Measurements from ENCODE around the gene SUDS3. TPM values are rescaled to one million over a fixed set of nuclear protein-coding genes. Genes with fewer than 3 reads are reported as not detected.
"Not testable (repeated sequence)": the region's sequence is repeated elsewhere in the genome, so short reads cannot be mapped to it uniquely, and the experiment has no call there.

Gene SUDS3
- total RNA-seq, 1 experiment from 2014 or later, result 42.4 TPM

- no peak for DNase-seq (ENCODE audit: low read depth, low spot score)
- in situ Hi-C loops (cut with HindIII; ENCODE audit: low pct_unique_long_range_greater_than_20kb, low sequenced_read_pairs), result no loop called here
Measured at GRCh38 chr12:118353721-118354120, 22.6 kb upstream of the SUDS3 start.

GRCh38 chr12:118354503-118354902 is 21.9 kb upstream of the SUDS3 start:
- in situ Hi-C loops (cut with HindIII; ENCODE audit: low pct_unique_long_range_greater_than_20kb, low sequenced_read_pairs); DNase-seq (ENCODE audit: low read depth, low spot score): not testable (repeated sequence)

- no peak for DNase-seq (ENCODE audit: low read depth, low spot score)
Measured at GRCh38 chr12:118354903-118355302, 21.5 kb upstream of the SUDS3 start.

GRCh38 chr12:118355843-118356242 is 20.5 kb upstream of the SUDS3 start:
- in situ Hi-C loops (cut with HindIII; ENCODE audit: low pct_unique_long_range_greater_than_20kb, low sequenced_read_pairs), result no loop called here

More at GRCh38 chr12:118354903-118355302, 21.5 kb upstream of the SUDS3 start:
- in situ Hi-C loops (cut with HindIII; ENCODE audit: low pct_unique_long_range_greater_than_20kb, low sequenced_read_pairs), result no loop called here

GRCh38 chr12:118356809-118357256 is 19.5 kb upstream of the SUDS3 start:
- DNase-seq (ENCODE audit: low read depth, low spot score), result peak; percentile 90
- in situ Hi-C loops (cut with HindIII; ENCODE audit: low pct_unique_long_range_greater_than_20kb, low sequenced_read_pairs), result no loop called here

More at GRCh38 chr12:118355843-118356242, 20.5 kb upstream of the SUDS3 start:
- no peak for DNase-seq (ENCODE audit: low read depth, low spot score)

GRCh38 chr12:118357257-118358007 is 18.9 kb upstream of the SUDS3 start:
- in situ Hi-C loops (cut with HindIII; ENCODE audit: low pct_unique_long_range_greater_than_20kb, low sequenced_read_pairs), result no loop called here
- peak; percentile 92 for DNase-seq (ENCODE audit: low read depth, low spot score)

- no peak for DNase-seq (ENCODE audit: low read depth, low spot score)
- in situ Hi-C loops (cut with HindIII; ENCODE audit: low pct_unique_long_range_greater_than_20kb, low sequenced_read_pairs), result no loop called here
Measured at GRCh38 chr12:118358008-118358359, 18.4 kb upstream of the SUDS3 start.

- no peak for DNase-seq (ENCODE audit: low read depth, low spot score)
- in situ Hi-C loops (cut with HindIII; ENCODE audit: low pct_unique_long_range_greater_than_20kb, low sequenced_read_pairs), result no loop called here
Measured at GRCh38 chr12:118358612-118359540, 17.5 kb upstream of the SUDS3 start.

- in situ Hi-C loops (cut with HindIII; ENCODE audit: low pct_unique_long_range_greater_than_20kb, low sequenced_read_pairs), result no loop called here
- no peak for DNase-seq (ENCODE audit: low read depth, low spot score)
Measured at GRCh38 chr12:118359541-118359915, 16.8 kb upstream of the SUDS3 start.

GRCh38 chr12:118361092-118361404 is 15.3 kb upstream of the SUDS3 start:
- DNase-seq (ENCODE audit: low read depth, low spot score), result no peak
- in situ Hi-C loops (cut with HindIII; ENCODE audit: low pct_unique_long_range_greater_than_20kb, low sequenced_read_pairs), result no loop called here

GRCh38 chr12:118361889-118362288 is 14.5 kb upstream of the SUDS3 start:
- DNase-seq (ENCODE audit: low read depth, low spot score), result no peak
- in situ Hi-C loops (cut with HindIII; ENCODE audit: low pct_unique_long_range_greater_than_20kb, low sequenced_read_pairs), result no loop called here

GRCh38 chr12:118368821-118369220 is 7.5 kb upstream of the SUDS3 start:
- in situ Hi-C loops (cut with HindIII; ENCODE audit: low pct_unique_long_range_greater_than_20kb, low sequenced_read_pairs), result no loop called here
- DNase-seq (ENCODE audit: low read depth, low spot score), result no peak

- in situ Hi-C loops (cut with HindIII; ENCODE audit: low pct_unique_long_range_greater_than_20kb, low sequenced_read_pairs), result loop anchor here (10.0 kb wide), 1 partner anchor 186 kb away; no protein-coding TSS in a partner anchor
Measured at GRCh38 chr12:118370601-118371000, 5.8 kb upstream of the SUDS3 start.

GRCh38 chr12:118371321-118372282 is 4.8 kb upstream of the SUDS3 start:
- DNase-seq (ENCODE audit: low read depth, low spot score), result no peak
- in situ Hi-C loops (cut with HindIII; ENCODE audit: low pct_unique_long_range_greater_than_20kb, low sequenced_read_pairs), result loop anchor here (10.0 kb wide), 1 partner anchor 187 kb away; no protein-coding TSS in a partner anchor

More at GRCh38 chr12:118370601-118371000, 5.8 kb upstream of the SUDS3 start:
- no peak for DNase-seq (ENCODE audit: low read depth, low spot score)

GRCh38 chr12:118372541-118373495 is 3.5 kb upstream of the SUDS3 start, which contains the start of gene TAOK3:
Gene TAOK3 (minus strand): TSS chr12:118372907. CDS start chr12:118255567, 117,340 bp downstream.
- in situ Hi-C loops (cut with HindIII; ENCODE audit: low pct_unique_long_range_greater_than_20kb, low sequenced_read_pairs), result loop anchor here (10.0 kb wide), 1 partner anchor 188 kb away; no protein-coding TSS in a partner anchor
- DNase-seq (ENCODE audit: low read depth, low spot score), result peak; percentile 99

GRCh38 chr12:118373616-118374015 is 2.7 kb upstream of the SUDS3 start:
- in situ Hi-C loops (cut with HindIII; ENCODE audit: low pct_unique_long_range_greater_than_20kb, low sequenced_read_pairs), result loop anchor here (10.0 kb wide), 1 partner anchor 189 kb away; no protein-coding TSS in a partner anchor
- DNase-seq (ENCODE audit: low read depth, low spot score), result no peak
